GM23338 (cell line): ENCODE measurements around the gene EIF2D. TPM values are rescaled to one million over a fixed set of nuclear protein-coding genes. Genes with fewer than 3 reads are reported as not detected.

Source experiments
- ATAC-seq: fragments of 200-7000 bp; cut with Tn5 transposase; 3 replicates; pipeline ENCODE4 v1.9.1; 2020
- DNase-seq: peaks from one replicate; pipeline ENCODE4 v3.0.0-alpha.2; 2015; ENCODE audit warnings: low spot score
- H2AFZ ChIP-seq: fragments of 200-600 bp; sonication (generic); 2 replicates; pipeline ENCODE4 v1.8.0; 2016; ENCODE audit warnings: antibody characterized with exemption, mild to moderate bottlenecking, moderate library complexity
- H3F3A ChIP-seq: fragments of 200-600 bp; sonication (generic); replicated peaks from 2 replicates; pipeline ENCODE4 v1.8.0; 2017; ENCODE audit warnings: antibody characterized with exemption, mixed run types, low read depth
- H3K27ac ChIP-seq: fragments of 200-600 bp; sonication (generic); 2 replicates; pipeline ENCODE4 v1.6.1; 2016; ENCODE audit warnings: low read depth
- H3K27me3 ChIP-seq: fragments of 200-600 bp; sonication (generic); 2 replicates; pipeline ENCODE4 v1.8.0; 2016; ENCODE audit warnings: mild to moderate bottlenecking, mixed run types, moderate library complexity; ENCODE audit not compliant: insufficient read depth
- H3K36me3 ChIP-seq: fragments of 200-600 bp; sonication (generic); 2 replicates; pipeline ENCODE4 v1.8.0; 2016; ENCODE audit warnings: mild to moderate bottlenecking; ENCODE audit not compliant: insufficient read depth
- H3K4me1 ChIP-seq: fragments of 200-600 bp; sonication (generic); 2 replicates; pipeline ENCODE4 v1.8.0; 2016; ENCODE audit warnings: mild to moderate bottlenecking, moderate library complexity; ENCODE audit not compliant: insufficient read depth
- H3K4me2 ChIP-seq: fragments of 200-600 bp; sonication (generic); 2 replicates; pipeline ENCODE4 v1.7.1; 2017; ENCODE audit warnings: mixed run types
- H3K4me3 ChIP-seq: fragments of 200-600 bp; sonication (generic); 2 replicates; pipeline ENCODE4 v1.6.1; 2016; ENCODE audit warnings: mixed run types
- H3K79me2 ChIP-seq: fragments of 200-600 bp; sonication (generic); replicated peaks from 2 replicates; pipeline ENCODE4 v1.8.0; 2017; ENCODE audit warnings: mild to moderate bottlenecking; ENCODE audit not compliant: insufficient read depth
- H3K9me2 ChIP-seq: fragments of 200-600 bp; sonication (generic); 2 replicates; pipeline ENCODE4 v1.8.0; 2017; ENCODE audit not compliant: insufficient read depth
- H4K20me1 ChIP-seq: fragments of 200-600 bp; sonication (generic); replicated peaks from 2 replicates; pipeline ENCODE4 v1.8.0; 2017; ENCODE audit warnings: mild to moderate bottlenecking; ENCODE audit not compliant: insufficient read depth
- H3K27ac Mint-ChIP-seq: 2 replicates; pipeline ENCODE4 v1.8.0; 2020; ENCODE audit warnings: inconsistent platforms, mild to moderate bottlenecking, moderate library complexity, mixed read lengths
- H3K27me3 Mint-ChIP-seq: 3 replicates; pipeline ENCODE4 v1.8.0; 2022; ENCODE audit warnings: low read depth, mild to moderate bottlenecking, moderate library complexity, mixed read lengths, inconsistent platforms; ENCODE audit not compliant: insufficient read depth, poor library complexity
- H3K36me3 Mint-ChIP-seq: 3 replicates; pipeline ENCODE4 v1.8.0; 2021; ENCODE audit warnings: low read depth, mild to moderate bottlenecking, inconsistent platforms, moderate library complexity, mixed read lengths
- H3K4me1 Mint-ChIP-seq: 3 replicates; pipeline ENCODE4 v1.8.0; 2020; ENCODE audit warnings: mild to moderate bottlenecking, inconsistent platforms, mixed read lengths
- H3K4me3 Mint-ChIP-seq: 3 replicates; pipeline ENCODE4 v1.8.0; 2021; ENCODE audit warnings: moderate library complexity, mild to moderate bottlenecking, inconsistent platforms, mixed read lengths
- H3K9me3 Mint-ChIP-seq: 3 replicates; pipeline ENCODE4 v1.8.0; 2020; ENCODE audit warnings: moderate library complexity, mild to moderate bottlenecking, inconsistent platforms, mixed read lengths
- CREB1 ChIP-seq: fragments of 250-450 bp; sonication (Bioruptor Pico); IDR thresholded peaks from 2 replicates; pipeline ENCODE4 v1.5.0; 2020; ENCODE audit warnings: low read depth, mild to moderate bottlenecking, moderate library complexity
- CTCF ChIP-seq, 2 experiments: fragments of 200-600 bp in 1 of 2; sonication (generic) in 1 of 2; conservative IDR thresholded peaks; 2 replicates each; pipeline versions ENCODE4 v1.5.1 to v1.6.1; 2016 to 2017; ENCODE audit warnings: antibody characterized with exemption in 2 of 2, low read depth in 2 of 2, mild to moderate bottlenecking in 2 of 2, moderate library complexity in 1 of 2
- EZH2 ChIP-seq: fragments of 200-600 bp; sonication (generic); IDR thresholded peaks from one replicate; pipeline ENCODE4 v1.8.0; 2017; ENCODE audit warnings: antibody characterized with exemption, mild to moderate bottlenecking, low read depth; ENCODE audit not compliant: unreplicated experiment
- EZH2phosphoT487 ChIP-seq: fragments of 200-600 bp; sonication (generic); IDR thresholded peaks from one replicate; pipeline ENCODE4 v1.8.1; 2018; ENCODE audit warnings: antibody characterized with exemption; ENCODE audit not compliant: unreplicated experiment
- JUNB ChIP-seq: IDR thresholded peaks from one replicate; pipeline ENCODE4 v1.6.1; 2016; ENCODE audit warnings: antibody characterized with exemption; ENCODE audit not compliant: unreplicated experiment
- NANOG ChIP-seq: IDR thresholded peaks from 2 replicates; pipeline ENCODE4 v1.6.1; 2016; ENCODE audit warnings: antibody characterized with exemption, borderline replicate concordance
- POLR2AphosphoS5 ChIP-seq: IDR thresholded peaks from 2 replicates; pipeline ENCODE4 v1.6.1; 2016; ENCODE audit warnings: antibody characterized with exemption, low read depth
- REST ChIP-seq: IDR thresholded peaks from one replicate; pipeline ENCODE4 v1.6.1; 2018; ENCODE audit warnings: antibody characterized with exemption; ENCODE audit not compliant: unreplicated experiment
- STAT1 ChIP-seq: IDR thresholded peaks from one replicate; pipeline ENCODE4 v1.6.1; 2016; ENCODE audit warnings: antibody characterized with exemption; ENCODE audit not compliant: unreplicated experiment
- ZNF114 ChIP-seq: fragments of 250-450 bp; sonication (Bioruptor Pico); IDR thresholded peaks from 2 replicates; pipeline ENCODE4 v1.5.0; 2020; ENCODE audit warnings: mild to moderate bottlenecking, moderate library complexity
- ZNF331 ChIP-seq: fragments of 250-450 bp; sonication (Bioruptor Pico); IDR thresholded peaks from 2 replicates; pipeline ENCODE4 v1.5.0; 2020; ENCODE audit warnings: low read depth, mild to moderate bottlenecking, moderate library complexity
- ZNF462 ChIP-seq: fragments of 250-450 bp; sonication (Bioruptor Pico); IDR thresholded peaks from 2 replicates; pipeline ENCODE4 v1.5.0; 2020; ENCODE audit warnings: mild to moderate bottlenecking, moderate library complexity
- polyA plus RNA-seq: library from polyadenylated mRNA; unstranded; fragments of >200 nt; fragmentation: Nextera tagmentation; extraction: Ambion mirVana; gene quantifications from 2 replicates; pipeline ENCODE4 v1.2.1, GENCODE V29; 2016
- total RNA-seq: library from RNA; depleted of rRNA; stranded (reverse); fragments of >200 nt; shearing (Covaris generic); gene quantifications from 2 replicates; pipeline ENCODE4 v1.2.3, GENCODE V29; 2014
- TF ChIP-seq, protein P1 (sequence below): IDR thresholded peaks from 2 replicates; pipeline ENCODE4 v1.6.1; 2016; ENCODE audit warnings: antibody characterized with exemption

Gene EIF2D
- total and polyA plus RNA-seq, 2 experiments from 2014 or later, result 25.1 to 34.8 TPM

- Mint-ChIP-seq H3K9me3 (no peaks in the 10 kb centered on the region; the same call in 2 of the 3 replicates), H3K4me1 (peaks cover 10% of the 10 kb centered on the region; the same call in 2 of the 3 replicates), H3K4me3 (no peak overlapping the region), H3K27ac (no peak overlapping the region), H3K27me3 (peaks cover 10% of the 10 kb centered on the region), H3K36me3 (no peaks in the 10 kb centered on the region)
- Histone ChIP-seq H3F3A (no peaks in the 10 kb centered on the region), H3K4me1 (no peaks in the 10 kb centered on the region), H3K4me3 (no peak overlapping the region), H3K36me3 (no peaks in the 10 kb centered on the region), H3K27me3 (no peaks in the 10 kb centered on the region), H3K27ac (no peak overlapping the region), H3K79me2 (no peaks in the 10 kb centered on the region), H4K20me1 (no peaks in the 10 kb centered on the region), H2AFZ (no peak overlapping the region), H3K9me2 (no peaks in the 10 kb centered on the region), H3K4me2 (no peak overlapping the region)
- DNase-seq (no peak), ATAC-seq (no peak)
- TF ChIP-seq, protein P1, sequence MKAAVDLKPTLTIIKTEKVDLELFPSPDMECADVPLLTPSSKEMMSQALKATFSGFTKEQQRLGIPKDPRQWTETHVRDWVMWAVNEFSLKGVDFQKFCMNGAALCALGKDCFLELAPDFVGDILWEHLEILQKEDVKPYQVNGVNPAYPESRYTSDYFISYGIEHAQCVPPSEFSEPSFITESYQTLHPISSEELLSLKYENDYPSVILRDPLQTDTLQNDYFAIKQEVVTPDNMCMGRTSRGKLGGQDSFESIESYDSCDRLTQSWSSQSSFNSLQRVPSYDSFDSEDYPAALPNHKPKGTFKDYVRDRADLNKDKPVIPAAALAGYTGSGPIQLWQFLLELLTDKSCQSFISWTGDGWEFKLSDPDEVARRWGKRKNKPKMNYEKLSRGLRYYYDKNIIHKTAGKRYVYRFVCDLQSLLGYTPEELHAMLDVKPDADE, result no peak
- TF ChIP-seq POLR2AphosphoS5 (no peak), CREB1 (CRISPR knock-in tag) (no peak), EZH2phosphoT487 (no peak), ZNF462 (no peak), EZH2 (no peak), CTCF (conservative IDR thresholded peaks at IDR 0.05; ENCODE audit: low read depth in 2 of 2) (no peak), ZNF331 (CRISPR knock-in tag) (no peak), REST (no peak), ZNF114 (CRISPR knock-in tag) (no peak), STAT1 (no peak), NANOG (no peak), JUNB (no peak)
Measured at GRCh38 chr1:206575894-206576737, 36.1 kb downstream of the EIF2D start.
